ENCODE measurements around the gene TNS3. TPM values are rescaled to one million over a fixed set of nuclear protein-coding genes. Genes with fewer than 3 reads are reported as not detected.

The TNS3 gene
- total RNA-seq, 1 donor from 2014 or later = 44.8 TPM

DNA sequence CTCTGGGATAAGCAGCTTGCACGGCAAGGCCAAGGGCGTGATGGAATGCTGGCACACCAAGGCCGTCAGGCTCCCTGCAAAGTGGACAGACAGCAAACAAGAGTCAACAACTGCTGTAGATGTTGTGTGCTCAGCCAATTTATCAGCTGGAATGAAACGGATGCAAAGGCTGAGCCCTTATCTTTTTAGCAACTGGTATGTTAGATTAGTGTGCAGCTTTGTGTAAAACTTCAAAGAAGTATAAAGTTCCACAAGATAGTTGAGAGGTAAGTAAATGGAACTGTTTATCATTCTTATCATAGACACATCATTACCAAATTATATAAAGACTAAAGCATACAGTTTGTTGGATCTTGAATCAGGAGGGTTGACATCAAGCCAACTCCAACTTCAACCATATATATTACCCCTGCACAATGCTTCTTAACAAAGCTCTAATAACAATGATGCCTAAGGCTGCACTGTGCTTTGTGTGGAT lies 289.0 kb downstream of the TNS3 start:
- intact Hi-C loops (cut with DNase I) = loop anchor here (5.0 kb wide), 1 partner anchor 34 kb away; no protein-coding TSS in a partner anchor
- ATAC-seq (no peak), DNase-seq (ENCODE audit: missing footprints) (no peak)

DNA sequence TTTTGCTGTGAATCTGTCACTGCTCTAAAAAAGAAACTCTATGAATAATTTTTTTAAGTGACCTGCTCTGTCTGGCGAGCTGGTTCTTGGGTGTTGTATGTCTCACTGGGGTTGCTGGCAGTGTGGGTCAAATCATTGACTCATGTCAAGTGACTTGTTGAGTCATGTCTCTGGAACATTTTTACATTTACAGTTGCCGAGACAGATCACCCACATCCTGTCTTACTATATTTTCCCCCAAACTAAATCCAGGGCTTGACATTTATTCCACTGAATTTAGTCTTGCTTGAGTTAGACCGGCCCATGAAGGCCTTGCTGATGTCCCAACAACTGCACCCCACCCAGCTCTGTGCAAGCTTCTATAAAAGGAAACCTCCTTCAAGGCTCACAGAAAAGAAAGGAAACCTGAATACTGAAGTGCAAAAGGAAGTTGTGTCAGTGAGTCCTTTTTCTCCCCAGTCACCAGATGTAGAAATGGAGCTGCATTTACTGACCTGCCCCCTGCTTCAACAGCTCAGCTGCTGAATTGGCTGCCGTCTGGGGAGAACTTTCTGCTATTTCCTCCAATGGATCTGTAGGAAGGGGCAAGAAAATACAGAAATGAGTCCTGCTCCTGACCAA lies 290.3 kb downstream of the TNS3 start:
- ATAC-seq (no peak), DNase-seq (ENCODE audit: missing footprints) (no peak)
- intact Hi-C loops (cut with DNase I) = loop anchor here (5.0 kb wide), 1 partner anchor 36 kb away; no protein-coding TSS in a partner anchor

DNA sequence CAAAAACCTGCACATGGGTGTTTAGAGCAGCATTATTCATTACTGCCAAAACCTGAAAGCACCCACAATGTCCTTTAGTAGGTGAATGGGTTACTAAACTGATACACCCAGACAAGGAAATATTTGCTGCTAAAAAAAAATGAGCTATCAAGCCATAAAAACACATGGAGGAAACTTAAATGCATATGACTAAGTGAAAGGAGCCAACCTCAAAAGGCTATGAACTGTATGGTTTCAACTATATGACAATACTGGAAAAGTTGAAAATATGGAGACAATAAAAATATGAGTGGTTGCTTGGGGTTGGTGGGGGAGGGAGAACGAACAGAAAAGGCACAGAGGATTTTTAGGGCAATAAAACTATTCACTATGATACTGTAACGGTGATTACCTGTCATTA lies 291.0 kb downstream of the TNS3 start:
- intact Hi-C loops (cut with DNase I) = loop anchor here (5.0 kb wide), 1 partner anchor 36 kb away; no protein-coding TSS in a partner anchor
- DNase-seq (ENCODE audit: missing footprints) = no peak
- ATAC-seq = no peak

DNA sequence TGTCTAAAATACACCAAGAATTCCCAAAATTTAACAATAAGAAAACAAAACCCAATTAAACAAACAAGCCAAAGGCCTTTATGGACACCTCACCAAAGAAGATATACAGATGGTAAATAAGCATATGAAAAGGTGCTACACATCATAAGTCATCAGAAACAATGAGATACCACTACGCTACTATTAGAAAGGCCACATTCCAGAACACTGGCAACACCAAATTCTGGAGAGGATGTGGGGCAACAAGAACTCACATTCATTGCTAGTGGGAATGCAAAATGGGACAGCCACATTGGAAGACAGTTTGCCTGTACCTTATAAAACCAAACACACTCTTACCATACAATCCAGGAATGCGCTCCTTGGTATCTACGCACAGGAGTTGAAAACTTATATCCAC lies 291.4 kb downstream of the TNS3 start:
- no peak for DNase-seq (ENCODE audit: missing footprints)
- intact Hi-C loops (cut with DNase I) = loop anchor here (5.0 kb wide), 1 partner anchor 37 kb away; no protein-coding TSS in a partner anchor
- ATAC-seq = no peak

DNA sequence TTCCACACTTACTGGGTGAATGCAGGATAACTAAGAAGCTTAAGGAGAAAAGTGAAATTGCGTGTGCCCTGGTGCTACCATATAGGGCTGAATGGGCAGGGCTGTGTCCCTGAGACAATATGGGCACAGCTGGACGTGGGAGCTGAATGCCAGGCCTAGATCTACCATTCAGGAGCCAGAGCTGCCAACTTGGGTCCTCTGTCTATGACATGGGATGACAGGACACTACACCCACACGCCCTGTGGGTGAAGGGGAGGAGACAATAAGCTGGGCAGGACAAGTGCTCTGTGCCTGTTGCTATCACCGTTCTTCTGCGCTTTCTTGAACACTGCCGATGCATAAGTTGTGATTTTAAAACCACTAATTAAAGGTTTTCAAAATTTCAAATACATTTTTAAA lies 293.9 kb downstream of the TNS3 start:
- intact Hi-C loops (cut with DNase I) = no loop called here
- ATAC-seq (peak; percentile 91), DNase-seq (ENCODE audit: missing footprints) (no peak)

DNA sequence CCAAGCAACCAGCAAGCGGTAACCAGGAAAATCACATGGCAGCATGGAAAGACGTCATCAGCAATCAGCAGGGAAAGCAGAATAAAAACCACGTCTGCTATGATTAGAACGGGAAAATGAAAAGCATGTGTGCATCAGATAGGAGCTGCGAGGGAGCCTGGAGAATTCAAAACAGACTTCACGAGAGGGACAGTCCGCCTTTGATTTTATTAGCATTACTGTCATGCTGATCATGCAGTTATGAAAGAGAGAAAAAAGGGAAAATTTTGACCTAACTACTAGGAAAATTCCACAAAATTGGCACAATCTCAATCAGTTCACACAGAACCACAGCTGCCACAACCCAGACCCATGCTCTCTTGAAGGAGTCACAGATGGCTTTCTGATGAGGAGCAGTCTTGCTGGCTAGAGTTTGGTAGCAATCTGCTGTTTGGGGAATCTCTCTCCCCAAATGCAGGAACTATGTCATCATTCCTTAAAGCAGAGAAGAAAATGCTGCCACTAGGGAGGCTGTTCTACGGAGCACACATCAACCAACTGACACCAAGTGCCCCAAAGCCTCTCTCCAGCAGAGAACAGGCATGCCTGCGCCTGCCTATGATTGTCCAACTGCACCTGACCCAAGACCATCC lies 295.9 kb downstream of the TNS3 start:
- peak; percentile 55 for ATAC-seq
- DNase-seq (ENCODE audit: missing footprints) = no peak
- intact Hi-C loops (cut with DNase I) = no loop called here

DNA sequence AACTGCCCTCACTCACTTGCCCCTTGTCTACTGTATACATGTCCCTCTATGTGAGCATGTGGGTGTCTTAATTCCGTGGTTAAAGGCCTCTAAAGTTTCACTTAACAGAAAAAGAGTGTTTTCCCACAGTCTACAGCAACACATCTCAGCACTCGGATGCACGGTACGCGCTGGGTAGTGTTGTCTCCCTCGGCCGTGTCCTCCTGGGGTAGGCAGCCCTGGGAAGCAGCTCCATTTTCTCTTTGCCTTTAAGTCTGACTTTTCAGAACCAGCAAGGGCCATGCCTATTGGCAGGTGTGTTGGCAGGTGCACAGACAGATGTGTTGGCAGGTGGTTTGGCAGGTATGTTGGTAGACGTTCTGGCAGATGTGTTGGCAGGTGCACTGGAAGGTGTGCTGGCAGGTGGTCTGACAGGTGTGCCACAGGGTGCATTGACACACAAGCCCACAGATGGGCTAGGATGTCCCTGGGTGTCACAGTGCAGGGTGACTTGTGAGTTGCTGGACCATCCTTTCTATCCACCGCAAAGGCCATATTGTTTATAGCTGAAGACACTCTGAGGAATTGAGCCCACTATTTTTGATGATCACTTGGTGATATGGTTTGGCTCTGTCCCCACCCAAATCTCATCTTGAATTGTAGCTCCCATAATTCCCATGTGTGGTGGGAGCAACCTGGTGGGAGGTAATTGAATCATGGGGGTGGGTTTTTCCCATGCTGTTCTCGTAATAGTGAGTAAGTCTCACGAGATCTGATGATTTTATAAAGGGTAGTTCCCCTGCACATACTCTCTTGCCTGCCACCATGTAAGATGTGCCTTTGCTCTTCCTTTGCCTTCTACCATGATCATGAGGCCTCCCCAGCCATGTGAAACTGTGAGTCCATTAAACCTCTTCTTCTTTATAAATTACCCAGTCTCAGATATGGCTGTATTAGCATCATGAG lies 296.9 kb downstream of the TNS3 start:
- ATAC-seq = no peak
- intact Hi-C loops (cut with DNase I) = no loop called here
- DNase-seq (ENCODE audit: missing footprints) = no peak

DNA sequence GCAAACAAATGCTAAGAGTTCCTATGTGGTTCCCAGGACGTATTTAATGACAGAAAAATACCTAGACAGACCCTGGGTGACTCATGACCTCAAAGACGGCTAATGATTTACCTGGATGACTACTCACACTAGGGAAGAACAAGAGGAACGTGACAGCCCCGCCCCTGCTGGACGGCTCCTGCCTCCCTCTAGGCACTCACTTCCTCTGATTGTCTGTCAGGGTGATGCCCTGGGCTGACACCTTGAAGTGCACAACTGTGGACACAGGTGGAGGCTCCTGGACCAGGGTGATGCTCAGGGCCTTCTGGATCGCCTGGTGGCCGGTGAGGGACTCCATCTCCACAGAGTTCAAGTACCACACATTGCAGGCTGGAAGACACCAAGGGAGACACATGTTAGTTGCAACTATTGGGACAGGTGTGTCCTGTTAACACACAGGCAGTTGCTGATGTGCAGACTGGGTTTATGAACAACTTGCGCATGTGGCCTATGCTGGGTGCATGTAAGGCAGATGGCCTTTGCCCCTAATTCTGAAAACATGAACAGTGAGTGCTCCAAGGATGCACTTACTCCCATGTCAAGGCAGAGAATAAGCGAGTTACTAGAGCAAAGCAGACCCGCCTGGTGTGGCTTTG lies 298.3 kb downstream of the TNS3 start:
- intact Hi-C loops (cut with DNase I) = no loop called here
- ATAC-seq = no peak

DNA sequence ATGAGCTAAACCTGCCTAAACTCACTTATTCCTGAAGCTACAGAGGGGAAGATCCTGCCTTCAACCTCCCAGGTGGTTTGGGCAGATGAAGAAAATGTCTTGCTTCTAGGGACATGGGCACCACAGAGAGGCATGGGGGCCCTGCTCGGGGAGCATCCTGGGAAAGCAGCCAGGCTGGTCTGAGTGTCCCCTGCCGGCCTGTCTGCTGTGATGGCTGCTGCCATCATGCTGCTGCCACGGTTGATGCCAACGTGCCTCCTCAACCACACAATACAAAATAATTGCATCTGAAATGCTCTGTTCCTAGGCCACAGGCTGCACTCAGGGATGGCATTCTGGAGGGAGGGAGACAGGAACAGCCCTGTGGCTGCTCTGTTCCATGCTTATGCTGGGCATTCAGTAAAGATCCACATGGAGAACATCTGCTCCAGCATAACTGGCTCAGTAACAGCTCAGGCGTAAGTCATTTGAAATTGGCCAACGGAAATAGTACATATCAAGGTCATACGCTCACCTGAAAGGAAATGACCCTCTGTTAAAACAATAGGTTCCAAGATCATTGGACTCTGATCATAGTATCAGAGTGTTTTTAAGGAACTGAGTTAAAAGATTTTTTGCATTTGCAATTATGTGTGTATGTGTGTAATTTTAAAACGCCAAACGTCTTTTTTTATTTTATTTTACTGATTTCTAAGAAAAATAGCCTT lies 299.0 kb downstream of the TNS3 start:
- intact Hi-C loops (cut with DNase I) = no loop called here
- ATAC-seq (no peak), DNase-seq (ENCODE audit: missing footprints) (no peak)

More for the DNA sequence above, 298.3 kb downstream of the TNS3 start:
- no peak for DNase-seq (ENCODE audit: missing footprints)

DNA sequence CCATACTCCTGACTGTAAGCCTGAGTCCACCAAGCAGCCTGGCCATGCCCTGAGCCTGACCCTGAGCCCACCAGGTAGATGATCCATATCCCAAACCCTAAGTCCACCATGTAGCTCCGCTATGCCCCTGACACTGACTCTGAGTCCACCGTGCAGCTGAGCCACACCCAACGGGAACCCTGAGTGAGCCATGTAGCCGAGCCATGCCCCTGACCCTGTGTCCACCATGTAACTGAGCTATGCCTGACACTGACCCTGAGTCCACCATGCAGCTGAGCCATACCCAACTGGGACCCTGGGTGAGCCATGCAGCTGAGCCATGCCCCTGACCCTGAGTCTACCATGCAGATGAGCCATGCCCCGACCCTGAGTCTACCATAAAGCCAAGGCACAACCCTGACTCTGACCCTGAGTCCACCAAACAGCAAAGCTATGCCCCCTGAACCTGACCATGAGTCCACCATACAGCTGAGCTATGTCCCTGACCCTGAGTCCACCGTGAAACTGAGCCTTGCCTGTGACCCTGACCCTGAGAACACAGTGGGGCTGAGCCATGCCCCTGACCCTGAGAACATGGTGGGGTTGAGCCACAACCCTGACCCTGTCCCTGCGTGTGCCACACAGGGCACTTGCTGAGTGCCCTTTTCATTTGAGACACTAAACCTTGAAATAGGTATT lies 299.8 kb downstream of the TNS3 start:
- ATAC-seq (no peak), DNase-seq (ENCODE audit: missing footprints) (no peak)
- intact Hi-C loops (cut with DNase I) = no loop called here

DNA sequence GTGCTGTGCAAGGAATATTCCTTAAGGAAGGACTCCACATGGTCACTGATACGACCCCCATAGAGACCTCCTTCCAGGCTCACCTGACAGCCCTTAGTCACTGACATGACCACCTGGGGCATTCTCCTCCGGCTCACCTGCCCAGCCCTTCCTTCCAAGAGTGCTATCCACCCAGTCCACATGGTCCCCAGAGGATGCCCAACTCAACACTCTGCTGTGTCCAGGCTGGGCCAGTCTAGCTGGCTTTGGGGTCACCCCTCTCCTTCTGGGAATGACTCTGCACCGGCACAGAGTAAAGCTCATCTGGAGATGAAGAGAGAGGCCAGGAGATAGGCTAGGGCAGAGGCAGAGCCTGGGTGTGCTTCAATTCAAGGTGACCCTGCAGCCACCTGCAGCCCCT lies 300.8 kb downstream of the TNS3 start:
- ATAC-seq (no peak), DNase-seq (ENCODE audit: missing footprints) (no peak)
- intact Hi-C loops (cut with DNase I) = no loop called here

DNA sequence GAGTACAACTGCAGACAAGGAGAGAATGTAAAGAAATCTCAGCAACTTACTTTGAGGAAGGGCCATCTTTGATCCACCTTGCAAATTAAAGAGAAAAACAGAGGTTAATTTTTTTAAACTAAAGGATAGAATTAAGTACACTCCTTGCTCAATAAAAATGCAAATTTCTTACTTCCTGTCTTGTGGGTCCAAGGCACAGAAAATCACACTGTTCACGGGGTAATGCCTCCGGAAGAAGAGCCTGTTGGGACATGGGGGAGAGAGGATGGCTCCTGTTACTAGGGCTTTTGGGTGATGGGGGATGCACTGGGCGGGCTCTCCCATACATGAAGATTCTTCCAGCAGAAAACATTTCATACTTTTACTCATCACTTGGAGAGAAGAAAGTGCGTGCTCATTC lies 301.8 kb downstream of the TNS3 start:
- no peak for DNase-seq (ENCODE audit: missing footprints)
- no peak for ATAC-seq
- intact Hi-C loops (cut with DNase I) = no loop called here

DNA sequence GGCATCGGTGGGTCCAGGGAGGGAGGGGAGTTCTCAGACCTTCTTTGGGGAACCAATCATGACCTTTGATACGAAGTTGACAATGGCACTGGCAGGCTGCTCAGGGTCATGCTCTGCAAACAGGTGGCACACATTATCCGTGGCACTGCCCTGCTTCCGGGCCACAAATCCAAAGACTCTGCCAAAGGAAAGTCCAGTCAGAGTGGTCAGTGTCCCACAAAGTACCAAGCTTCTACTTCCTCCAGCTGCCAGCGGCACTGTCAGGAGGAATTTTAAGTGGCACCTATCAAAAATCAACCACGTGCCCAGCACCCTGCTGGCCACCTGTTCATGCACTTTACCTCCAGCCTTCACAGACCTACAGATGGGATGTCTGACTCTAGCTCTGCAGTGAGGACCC lies 303.9 kb downstream of the TNS3 start:
- ATAC-seq = no peak
- DNase-seq (ENCODE audit: missing footprints) = no peak
- intact Hi-C loops (cut with DNase I) = no loop called here

DNA sequence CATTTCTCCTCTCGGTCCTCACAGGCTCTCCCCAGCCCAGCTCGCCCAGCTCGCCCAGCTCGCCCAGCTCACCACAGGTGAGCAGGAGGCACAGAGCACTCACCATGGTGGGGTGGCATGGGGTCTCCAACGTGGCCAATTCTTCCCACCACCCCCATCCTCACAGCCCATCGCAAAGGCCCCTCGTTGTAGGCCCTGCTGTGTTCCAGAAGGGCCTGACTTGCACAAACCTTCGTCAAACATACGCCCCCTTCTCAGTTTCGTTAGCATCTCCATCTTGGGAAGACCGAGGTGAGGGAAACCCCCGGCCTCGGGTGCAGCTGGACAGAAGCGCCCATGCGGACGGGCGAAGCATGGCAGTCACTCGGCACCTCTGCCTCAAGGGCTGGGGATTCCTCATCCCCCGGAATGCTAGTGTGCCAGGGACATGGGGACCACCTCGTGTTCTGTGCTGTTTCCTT lies 304.6 kb downstream of the TNS3 start:
- ATAC-seq = no peak
- no peak for DNase-seq (ENCODE audit: missing footprints)
- intact Hi-C loops (cut with DNase I) = no loop called here

DNA sequence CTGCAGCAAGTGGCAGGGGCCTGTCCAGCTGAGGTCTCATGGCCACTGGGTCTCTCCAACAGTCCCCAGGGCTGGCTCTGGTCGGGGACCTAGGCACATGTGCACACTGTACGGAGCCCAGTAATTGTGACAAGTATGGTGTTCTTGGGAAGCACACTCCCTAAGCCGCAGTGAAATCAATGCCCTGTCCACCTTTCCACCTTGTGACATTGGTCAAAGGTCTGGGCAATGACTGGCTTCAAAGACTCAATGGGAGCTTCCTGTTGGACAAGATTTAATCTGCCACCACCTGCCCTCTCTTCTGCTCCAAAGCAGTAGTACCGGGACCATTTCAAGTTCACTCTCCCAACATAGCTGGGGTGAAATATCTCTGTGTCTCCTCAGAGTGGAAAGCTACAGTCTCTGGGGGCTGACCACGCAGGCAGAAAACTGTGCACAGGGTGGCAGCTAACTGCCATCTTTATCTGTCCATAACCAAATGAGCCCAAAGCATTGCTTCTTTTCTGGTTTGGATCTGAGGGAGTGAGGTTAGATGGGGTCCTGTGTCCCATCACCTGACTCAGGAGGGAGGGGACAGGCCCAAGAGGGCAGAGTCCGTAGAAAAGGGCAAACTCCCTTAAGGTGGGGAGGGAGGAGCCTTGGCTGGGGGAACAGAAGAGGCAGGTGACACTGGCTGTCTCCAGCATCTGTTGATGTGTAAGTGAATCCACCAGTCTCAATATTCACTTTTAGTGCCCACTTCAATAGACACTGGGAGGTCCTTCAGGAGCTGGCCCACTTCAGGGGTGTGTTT lies 307.7 kb downstream of the TNS3 start:
- DNase-seq (ENCODE audit: missing footprints) = no peak
- intact Hi-C loops (cut with DNase I) = no loop called here
- ATAC-seq = no peak

DNA sequence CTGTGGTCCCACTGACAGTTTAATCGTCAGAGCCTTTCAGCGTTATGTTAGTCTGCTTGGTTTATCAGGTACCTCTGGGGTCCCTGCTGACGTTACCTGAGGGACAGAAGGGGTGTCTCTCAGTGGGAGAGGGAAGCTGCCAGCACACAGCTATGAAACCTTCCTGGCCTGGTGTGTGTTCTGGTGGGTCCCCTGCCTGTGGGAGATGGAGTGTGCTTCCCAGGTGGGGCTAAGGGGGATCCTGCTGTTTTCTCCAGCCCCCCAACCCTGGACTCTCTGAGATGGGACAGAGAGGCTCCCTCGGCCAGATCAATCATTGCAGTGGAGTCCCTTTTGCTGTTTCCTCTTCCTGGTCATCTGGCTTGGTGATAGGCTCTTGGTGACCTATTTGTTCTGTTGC lies 308.8 kb downstream of the TNS3 start:
- intact Hi-C loops (cut with DNase I) = no loop called here
- ATAC-seq (no peak), DNase-seq (ENCODE audit: missing footprints) (no peak)

DNA sequence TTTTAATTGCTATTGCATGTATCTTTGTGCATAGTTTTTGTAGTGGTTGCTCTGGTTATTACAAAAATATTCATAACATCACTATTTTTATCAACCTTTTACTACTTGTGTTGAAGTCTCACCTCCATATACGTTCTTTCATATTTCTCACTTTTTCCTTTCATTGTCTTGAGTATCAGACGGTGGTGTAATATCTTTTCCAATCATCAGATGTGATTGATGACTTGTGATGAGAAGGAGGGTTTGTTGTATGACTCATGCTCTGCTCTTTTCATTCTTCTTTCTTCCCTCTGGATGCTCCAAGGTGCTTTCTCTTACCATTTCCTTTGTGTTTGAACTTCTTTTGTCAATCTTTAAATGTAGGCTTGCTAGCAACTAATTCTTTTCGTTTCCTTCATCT lies 310.2 kb downstream of the TNS3 start:
- no peak for ATAC-seq
- no peak for DNase-seq (ENCODE audit: missing footprints)
- intact Hi-C loops (cut with DNase I) = no loop called here
